ENCODE results near the gene ATP11A. TPM values are rescaled to one million over a fixed set of nuclear protein-coding genes. Genes with fewer than 3 reads are reported as not detected.
"Not testable (repeated sequence)": the region's sequence is repeated elsewhere in the genome, so short reads cannot be mapped to it uniquely, and the experiment has no call there.

ATP11A gene
- total RNA-seq, 1 donor from 2014 or later = 72.0 TPM

DNA sequence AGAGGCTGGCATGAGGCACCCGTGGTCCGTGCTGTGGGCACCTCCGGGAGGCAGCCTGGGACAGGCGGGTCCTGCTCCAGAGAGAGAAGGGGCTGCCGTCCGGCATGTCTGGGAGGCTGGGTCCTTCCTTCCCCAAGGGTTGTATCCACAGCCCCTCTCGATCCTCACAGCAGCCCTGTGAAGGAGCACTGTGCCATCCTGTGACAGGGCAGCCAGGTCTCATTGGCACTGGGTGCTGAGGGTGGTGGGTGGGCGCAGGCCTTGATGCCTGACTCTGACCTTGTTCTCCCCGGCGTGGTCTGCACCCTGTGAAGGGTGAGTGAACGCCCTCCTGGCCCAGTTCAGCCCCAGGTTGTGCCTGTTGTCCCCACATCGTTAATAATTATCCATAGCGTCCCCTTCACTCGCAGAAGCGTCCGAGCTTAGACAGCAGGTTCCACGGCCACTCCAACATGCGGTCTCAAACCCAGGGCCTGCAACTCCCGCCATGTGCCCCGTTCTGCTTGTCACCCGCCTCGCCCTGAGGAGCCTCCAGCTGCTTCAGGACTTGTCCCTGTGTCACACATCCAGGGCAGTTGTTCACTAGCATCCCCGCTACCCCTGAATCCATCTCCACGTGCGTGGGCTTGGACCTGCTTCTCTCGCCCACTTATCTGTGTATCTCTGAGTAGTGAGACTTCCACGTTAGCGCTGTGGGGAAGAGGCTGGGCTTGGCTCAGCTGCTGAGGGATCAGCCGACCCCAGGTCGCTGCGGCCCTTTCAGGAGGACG lies 10.6 kb downstream of the ATP11A start:
- H3K4me3 Mint-ChIP-seq (ENCODE audit: low read depth) = no peak overlapping the region
- intact Hi-C loops (cut with micrococcal nuclease) = no loop called here
- no peak overlapping the region for H3K27ac Mint-ChIP-seq
- H3K9me3 Mint-ChIP-seq = no peaks in the 10 kb centered on the region
- peaks cover 25% of the 10 kb centered on the region for H3K4me1 Mint-ChIP-seq (ENCODE audit: low read depth)
- no peaks in the 10 kb centered on the region for H3K27me3 Mint-ChIP-seq (ENCODE audit: low read depth)
- H3K36me3 Mint-ChIP-seq (ENCODE audit: low read depth) = peaks cover 21% of the 10 kb centered on the region
- no peak for DNase-seq (ENCODE audit: low spot score)

DNA sequence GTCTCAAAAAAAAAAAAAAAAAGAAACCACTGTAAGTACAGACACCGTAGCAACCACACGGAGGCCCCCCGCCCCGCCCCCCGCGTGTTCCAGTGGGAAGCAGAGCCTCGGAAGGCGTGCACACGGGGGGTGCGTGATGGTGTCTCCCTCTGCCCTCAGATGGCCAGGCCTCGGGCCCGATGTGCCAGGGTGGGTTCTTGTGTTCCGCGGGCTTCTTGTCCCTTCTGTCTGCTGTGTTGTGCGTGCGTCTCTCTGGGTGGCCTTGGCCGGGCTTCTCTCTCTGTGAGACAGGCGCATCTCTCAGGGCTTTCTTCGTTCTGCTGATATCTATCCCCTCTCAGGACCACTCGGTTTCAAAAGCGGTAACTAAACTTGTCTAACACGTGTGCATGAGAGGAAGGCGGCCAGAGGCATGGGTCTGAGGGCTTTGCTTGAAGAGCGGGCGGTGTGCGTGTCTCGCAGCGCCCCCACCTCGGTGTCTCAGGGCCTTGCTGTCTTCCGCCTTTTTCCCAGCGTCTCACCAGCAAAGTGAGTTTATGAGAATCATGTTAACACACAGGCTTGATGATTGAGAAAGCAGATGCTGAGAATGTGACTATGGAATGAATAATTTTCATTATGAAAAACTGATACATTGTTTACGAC lies 12.6 kb downstream of the ATP11A start:
- peaks cover 20% of the 10 kb centered on the region for H3K36me3 Mint-ChIP-seq (ENCODE audit: low read depth)
- H3K4me3 Mint-ChIP-seq (ENCODE audit: low read depth) = no peak overlapping the region
- H3K4me1 Mint-ChIP-seq (ENCODE audit: low read depth) = peaks cover 25% of the 10 kb centered on the region
- H3K27me3 Mint-ChIP-seq (ENCODE audit: low read depth) = no peaks in the 10 kb centered on the region
- no peak overlapping the region for H3K27ac Mint-ChIP-seq
- no peak for DNase-seq (ENCODE audit: low spot score)
- H3K9me3 Mint-ChIP-seq = no peaks in the 10 kb centered on the region
- intact Hi-C loops (cut with micrococcal nuclease) = no loop called here

DNA sequence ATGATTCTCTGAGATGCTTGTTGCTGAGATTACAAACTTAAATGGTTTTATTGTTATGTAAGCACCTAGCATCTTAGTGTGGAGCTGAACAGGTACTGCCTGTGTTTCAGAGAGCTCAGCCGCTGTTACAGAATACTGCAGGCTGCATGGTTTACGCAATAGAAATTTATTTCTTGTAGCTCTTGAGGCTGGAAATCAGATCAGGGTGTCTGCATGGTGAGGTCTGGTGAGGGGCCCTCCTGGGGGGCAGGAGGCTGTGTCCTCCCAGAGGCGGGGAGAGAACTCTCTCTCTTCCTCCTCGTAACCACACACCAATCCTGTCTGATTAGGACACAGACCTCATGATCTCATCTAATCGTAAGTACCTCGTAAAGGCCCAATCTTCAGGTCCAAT lies 13.1 kb downstream of the ATP11A start:
- Mint-ChIP-seq H3K27ac (no peak overlapping the region), H3K4me1 (ENCODE audit: low read depth) (peaks cover 25% of the 10 kb centered on the region), H3K9me3 (no peaks in the 10 kb centered on the region), H3K36me3 (ENCODE audit: low read depth) (peaks cover 16% of the 10 kb centered on the region), H3K4me3 (ENCODE audit: low read depth) (no peak overlapping the region), H3K27me3 (ENCODE audit: low read depth) (no peaks in the 10 kb centered on the region)
- DNase-seq (ENCODE audit: low spot score) = no peak
- intact Hi-C loops (cut with micrococcal nuclease) = no loop called here

DNA sequence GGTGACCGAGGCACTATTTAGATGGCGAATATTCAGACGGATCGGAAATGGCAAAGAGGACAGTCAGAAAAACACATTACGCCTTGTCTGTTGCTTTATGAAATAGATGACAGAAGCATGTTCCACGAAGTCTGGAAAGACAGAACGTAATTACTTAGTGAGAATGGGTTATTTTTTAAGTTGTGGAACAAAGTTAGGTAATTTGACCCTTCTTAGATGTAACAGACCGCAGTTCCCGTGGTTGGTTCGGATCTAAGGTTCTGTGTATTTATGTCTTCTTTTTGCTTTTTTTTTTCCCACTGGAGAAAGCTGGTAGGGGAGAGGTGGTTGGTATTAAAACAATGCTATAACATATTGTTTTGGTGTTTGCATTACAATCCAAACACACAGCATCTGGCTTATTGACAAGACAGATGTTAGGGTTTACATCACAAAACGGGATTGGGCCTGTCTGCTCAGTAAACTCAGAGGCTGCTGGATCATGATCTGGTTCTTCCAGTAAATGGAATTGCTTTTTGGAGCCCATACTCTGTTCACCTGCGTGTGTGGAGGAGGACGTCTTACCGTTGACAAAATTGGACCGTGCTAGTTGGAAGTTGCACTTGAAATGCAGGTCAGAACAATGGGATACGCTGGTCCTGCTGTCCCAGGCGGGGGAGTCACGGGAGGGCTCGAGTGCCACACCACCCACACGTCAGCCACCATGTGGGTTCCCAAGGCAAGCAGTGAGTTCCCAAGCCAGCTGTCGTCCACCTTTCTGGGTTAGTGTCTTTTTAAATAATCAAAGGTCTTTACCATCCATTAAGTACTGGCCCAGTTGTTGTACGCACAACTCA lies 13.8 kb downstream of the ATP11A start:
- H3K9me3 Mint-ChIP-seq = no peaks in the 10 kb centered on the region
- H3K36me3 Mint-ChIP-seq (ENCODE audit: low read depth) = peaks cover 12% of the 10 kb centered on the region
- peaks cover 25% of the 10 kb centered on the region for H3K4me1 Mint-ChIP-seq (ENCODE audit: low read depth)
- DNase-seq (ENCODE audit: low spot score) = no peak
- H3K27me3 Mint-ChIP-seq (ENCODE audit: low read depth) = no peaks in the 10 kb centered on the region
- intact Hi-C loops (cut with micrococcal nuclease) = no loop called here
- H3K4me3 Mint-ChIP-seq (ENCODE audit: low read depth) = no peak overlapping the region
- H3K27ac Mint-ChIP-seq = no peak overlapping the region

DNA sequence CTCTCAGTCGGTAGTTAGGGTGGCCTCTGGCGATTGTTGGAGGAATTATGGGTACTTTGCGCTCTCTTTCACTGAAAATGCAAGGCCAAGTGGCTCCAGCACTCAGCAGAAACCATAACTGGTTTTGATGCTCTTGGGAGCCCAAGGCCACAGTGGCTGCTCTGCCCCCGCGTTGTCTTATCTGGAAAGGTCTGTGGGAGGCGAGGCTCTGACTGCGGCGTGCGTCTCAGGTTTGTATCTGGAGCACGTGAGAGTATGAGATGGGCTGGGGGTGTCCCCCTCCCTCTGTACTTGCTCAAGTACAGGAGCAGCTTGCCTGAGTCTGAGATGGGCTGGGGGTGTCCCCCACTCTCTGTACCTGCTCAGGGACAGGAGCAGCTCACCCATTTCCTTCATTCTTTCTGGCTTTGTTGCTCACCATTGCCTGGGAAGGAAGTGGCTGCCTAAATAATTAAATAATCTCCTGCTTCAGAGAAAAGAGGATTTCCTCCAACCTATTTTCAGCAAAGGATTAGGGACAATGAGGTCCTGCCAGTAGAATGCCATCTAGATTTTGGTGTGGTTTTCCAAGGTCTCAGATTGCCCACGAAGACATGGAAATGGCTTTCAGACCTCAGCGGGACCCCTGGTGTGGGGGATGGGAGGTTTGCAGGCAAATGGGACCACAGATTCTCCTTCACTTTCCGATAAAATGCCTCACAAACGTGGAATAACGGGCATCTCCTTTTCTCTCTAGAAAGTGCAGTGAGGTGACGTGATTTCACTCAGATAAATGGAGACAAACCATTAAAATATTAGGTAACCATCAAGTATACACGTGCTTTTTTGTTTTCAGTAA lies 14.7 kb downstream of the ATP11A start:
- Mint-ChIP-seq H3K4me3 (ENCODE audit: low read depth) (no peak overlapping the region), H3K27ac (no peak overlapping the region), H3K36me3 (ENCODE audit: low read depth) (peaks cover 6% of the 10 kb centered on the region), H3K27me3 (ENCODE audit: low read depth) (no peaks in the 10 kb centered on the region), H3K4me1 (ENCODE audit: low read depth) (peaks cover 20% of the 10 kb centered on the region), H3K9me3 (no peaks in the 10 kb centered on the region)
- intact Hi-C loops (cut with micrococcal nuclease) = no loop called here
- no peak for DNase-seq (ENCODE audit: low spot score)

DNA sequence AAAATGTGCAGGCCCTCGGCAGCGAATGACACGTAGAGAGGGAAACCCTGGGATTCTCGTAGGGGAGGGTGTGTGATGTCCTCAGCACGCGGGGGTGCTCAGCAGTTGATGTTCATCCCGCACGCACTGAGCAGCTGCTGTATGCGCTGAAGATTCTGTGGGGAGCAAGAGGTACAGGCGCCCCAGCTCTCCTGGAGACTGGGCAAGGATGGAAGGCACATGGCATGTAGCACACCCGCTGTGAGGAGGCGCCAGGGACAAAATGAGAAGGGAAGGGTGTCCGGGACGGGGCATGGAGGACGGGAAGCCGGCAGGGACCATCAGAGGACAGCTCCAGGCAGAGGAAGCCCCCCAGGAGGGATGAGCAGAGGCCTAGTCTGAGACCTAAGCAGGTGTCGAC lies 15.4 kb downstream of the ATP11A start:
- Mint-ChIP-seq H3K27ac (no peak overlapping the region), H3K4me1 (ENCODE audit: low read depth) (peaks cover 18% of the 10 kb centered on the region), H3K36me3 (ENCODE audit: low read depth) (peaks cover 6% of the 10 kb centered on the region), H3K9me3 (no peaks in the 10 kb centered on the region), H3K4me3 (ENCODE audit: low read depth) (no peak overlapping the region), H3K27me3 (ENCODE audit: low read depth) (no peaks in the 10 kb centered on the region)
- DNase-seq (ENCODE audit: low spot score) = no peak
- intact Hi-C loops (cut with micrococcal nuclease) = no loop called here

DNA sequence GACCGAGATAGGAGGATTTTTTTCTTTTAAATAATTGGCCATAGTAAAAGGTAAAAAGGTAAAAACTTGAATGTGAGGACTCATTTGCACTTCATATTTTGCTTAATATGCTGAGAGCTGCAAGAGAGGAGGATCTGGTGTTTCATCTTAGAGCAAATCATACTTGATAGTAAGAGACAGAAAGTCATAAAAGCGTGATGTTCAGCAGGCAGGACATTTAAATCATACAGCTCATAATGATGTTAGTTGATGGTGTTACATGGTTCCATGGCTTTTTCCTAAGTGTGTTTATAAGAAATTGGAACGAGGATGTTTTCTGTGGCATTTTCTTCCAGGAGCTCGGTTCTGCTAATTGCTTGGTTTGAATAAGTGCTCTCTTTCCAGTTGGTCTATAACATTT lies 16.3 kb downstream of the ATP11A start:
- peaks cover 18% of the 10 kb centered on the region for H3K4me1 Mint-ChIP-seq (ENCODE audit: low read depth)
- H3K4me3 Mint-ChIP-seq (ENCODE audit: low read depth) = no peak overlapping the region
- peaks cover 6% of the 10 kb centered on the region for H3K36me3 Mint-ChIP-seq (ENCODE audit: low read depth)
- intact Hi-C loops (cut with micrococcal nuclease) = no loop called here
- no peaks in the 10 kb centered on the region for H3K27me3 Mint-ChIP-seq (ENCODE audit: low read depth)
- H3K9me3 Mint-ChIP-seq = no peaks in the 10 kb centered on the region
- H3K27ac Mint-ChIP-seq = no peak overlapping the region
- DNase-seq (ENCODE audit: low spot score) = no peak

DNA sequence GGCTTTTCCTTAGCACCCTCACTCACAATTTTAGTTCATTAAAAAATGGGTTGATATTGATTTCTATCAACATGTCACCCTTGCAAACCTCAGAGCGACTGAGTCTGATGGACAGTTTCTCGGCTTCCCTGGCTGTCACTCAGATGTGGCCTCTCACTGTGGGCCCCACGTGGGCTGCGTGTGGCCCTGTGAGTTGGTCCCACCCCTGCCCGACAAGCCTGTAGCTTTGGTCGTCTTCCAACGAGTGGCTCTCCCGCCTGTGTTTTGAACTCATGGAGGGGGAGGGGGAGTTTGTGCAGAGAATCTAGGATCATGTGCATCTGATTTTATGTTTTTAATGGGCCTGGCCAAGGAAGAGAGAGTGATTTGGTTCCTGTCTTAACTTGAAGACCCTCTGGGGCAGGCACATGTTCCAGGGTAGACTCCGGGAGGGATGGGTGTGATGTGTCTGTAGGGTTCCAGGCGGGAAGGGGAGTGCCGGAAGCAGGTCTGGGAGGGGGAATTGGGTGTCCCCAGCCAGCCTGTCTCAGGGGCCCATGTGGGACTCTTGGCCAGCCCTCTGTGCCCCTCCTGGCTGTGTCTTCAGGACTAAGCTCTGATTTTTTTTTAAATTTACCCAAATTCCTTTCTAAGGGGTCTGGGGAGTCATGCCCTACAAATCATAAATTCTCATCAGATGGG lies 18.9 kb downstream of the ATP11A start:
- no peak overlapping the region for H3K4me3 Mint-ChIP-seq (ENCODE audit: low read depth)
- no peak overlapping the region for H3K27ac Mint-ChIP-seq
- no peaks in the 10 kb centered on the region for H3K9me3 Mint-ChIP-seq
- intact Hi-C loops (cut with micrococcal nuclease) = no loop called here
- H3K4me1 Mint-ChIP-seq (ENCODE audit: low read depth) = peaks cover 14% of the 10 kb centered on the region
- H3K27me3 Mint-ChIP-seq (ENCODE audit: low read depth) = no peaks in the 10 kb centered on the region
- H3K36me3 Mint-ChIP-seq (ENCODE audit: low read depth) = peaks cover 3% of the 10 kb centered on the region
- DNase-seq (ENCODE audit: low spot score) = no peak

DNA sequence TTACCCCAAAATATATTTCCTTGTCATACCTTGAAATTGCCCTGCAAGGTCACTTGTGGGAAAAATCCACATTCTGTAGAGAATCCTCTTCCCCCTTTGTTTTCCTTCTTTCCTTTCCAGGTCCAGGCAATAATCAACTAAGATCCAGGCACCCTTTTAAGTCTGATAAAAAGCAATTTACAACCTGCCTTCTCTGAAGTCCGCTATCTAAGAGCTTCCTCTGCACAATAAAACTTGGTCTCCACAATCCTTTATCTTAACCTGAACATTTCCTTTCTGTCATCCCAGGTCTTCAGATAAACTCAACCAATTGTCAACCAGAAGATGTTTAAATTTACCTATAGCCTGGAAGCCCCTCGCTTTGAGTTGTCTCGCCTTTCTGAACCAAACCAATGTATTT lies 19.5 kb downstream of the ATP11A start:
- H3K4me3 Mint-ChIP-seq (ENCODE audit: low read depth); intact Hi-C loops (cut with micrococcal nuclease); H3K4me1 Mint-ChIP-seq (ENCODE audit: low read depth); H3K9me3 Mint-ChIP-seq; H3K36me3 Mint-ChIP-seq (ENCODE audit: low read depth); H3K27ac Mint-ChIP-seq; DNase-seq (ENCODE audit: low spot score); H3K27me3 Mint-ChIP-seq (ENCODE audit: low read depth): not testable (repeated sequence)

DNA sequence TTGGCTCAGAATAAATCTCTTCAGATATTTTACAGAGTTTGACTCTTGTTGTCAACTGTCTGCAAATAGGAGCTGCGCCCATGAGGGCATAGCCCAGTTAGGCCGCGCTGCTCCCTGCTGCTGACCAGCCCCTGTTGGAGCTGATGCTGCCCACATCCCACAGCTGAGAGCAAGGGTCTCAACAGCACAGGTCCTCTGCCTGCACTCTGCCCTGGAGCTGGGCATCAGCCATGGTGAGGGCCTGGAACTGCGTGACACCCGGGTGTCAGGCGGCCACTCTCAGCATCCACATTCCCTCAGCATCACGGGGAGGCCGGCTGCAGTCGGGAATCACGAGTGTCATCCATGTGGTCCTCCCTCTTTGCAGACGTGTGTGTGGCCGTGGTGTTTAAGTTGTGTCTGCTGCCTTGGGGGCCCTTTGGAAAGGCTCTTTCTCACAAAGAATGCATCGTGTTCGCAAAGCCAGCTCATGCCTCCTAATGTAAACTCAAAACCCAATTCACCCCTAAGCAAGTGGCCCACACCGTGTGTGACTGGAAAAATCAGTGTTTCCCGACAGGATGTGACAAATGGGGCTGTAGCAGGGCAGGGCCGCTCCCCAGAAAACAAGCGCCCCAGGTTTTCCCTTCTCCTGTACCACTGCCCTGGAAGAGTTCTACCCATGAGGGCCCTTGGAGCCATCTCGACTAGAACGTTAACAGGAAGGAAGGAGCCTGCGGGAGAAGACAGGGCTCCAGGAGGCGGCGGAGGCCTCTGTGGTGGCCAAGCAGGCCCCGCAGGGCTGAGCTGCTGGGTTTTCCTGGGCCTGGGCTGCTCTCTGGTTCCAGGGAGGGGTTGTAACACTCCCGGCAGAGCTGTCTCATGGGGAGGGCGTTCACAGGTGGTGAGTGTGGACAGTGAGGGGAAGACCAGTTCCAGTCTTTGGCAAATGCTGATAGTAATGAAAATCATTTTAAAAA lies 20.3 kb downstream of the ATP11A start:
- Mint-ChIP-seq H3K4me3 (ENCODE audit: low read depth) (no peak overlapping the region), H3K4me1 (ENCODE audit: low read depth) (peaks cover 3% of the 10 kb centered on the region), H3K27ac (no peak overlapping the region), H3K9me3 (no peaks in the 10 kb centered on the region), H3K36me3 (ENCODE audit: low read depth) (no peaks in the 10 kb centered on the region), H3K27me3 (ENCODE audit: low read depth) (no peaks in the 10 kb centered on the region)
- DNase-seq (ENCODE audit: low spot score) = no peak
- intact Hi-C loops (cut with micrococcal nuclease) = no loop called here

DNA sequence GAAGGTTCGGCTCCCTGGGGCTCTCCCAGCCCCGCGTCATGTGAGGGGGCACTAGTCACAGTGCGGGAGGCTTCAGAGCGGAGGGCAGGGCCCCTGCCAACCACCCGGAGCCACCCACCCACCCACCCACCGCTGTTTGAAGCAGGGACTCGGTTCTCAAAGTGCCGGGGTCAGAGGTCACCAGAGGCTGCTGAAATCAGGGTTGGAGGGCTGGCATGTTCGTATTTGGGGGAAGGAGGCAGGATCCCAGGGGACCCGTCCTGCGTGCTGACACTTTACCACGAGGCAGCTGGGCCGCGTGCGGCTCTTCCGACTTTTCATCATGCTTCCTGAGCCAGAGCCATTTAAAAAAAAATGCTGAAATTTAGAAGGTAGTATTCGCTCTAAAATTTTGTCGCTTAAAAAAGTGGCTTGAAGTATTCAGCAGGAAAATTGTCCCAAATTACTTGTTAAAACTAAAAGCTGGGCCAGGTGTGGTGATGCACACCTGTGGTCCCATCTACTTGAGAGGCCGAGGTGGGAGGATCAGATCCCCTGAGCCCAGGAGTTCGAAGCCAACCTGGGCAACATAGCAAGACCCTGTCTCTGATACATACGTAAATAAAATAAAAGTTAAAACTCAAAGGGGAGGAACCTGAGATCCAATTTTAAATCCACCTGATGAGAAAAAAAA lies 21.2 kb downstream of the ATP11A start:
- H3K27me3 Mint-ChIP-seq (ENCODE audit: low read depth) = no peaks in the 10 kb centered on the region
- H3K36me3 Mint-ChIP-seq (ENCODE audit: low read depth) = no peaks in the 10 kb centered on the region
- intact Hi-C loops (cut with micrococcal nuclease) = no loop called here
- DNase-seq (ENCODE audit: low spot score) = no peak
- no peak overlapping the region for H3K27ac Mint-ChIP-seq
- no peak overlapping the region for H3K4me3 Mint-ChIP-seq (ENCODE audit: low read depth)
- H3K4me1 Mint-ChIP-seq (ENCODE audit: low read depth) = peaks cover 3% of the 10 kb centered on the region
- no peaks in the 10 kb centered on the region for H3K9me3 Mint-ChIP-seq

Data from activated T-helper 2 cell treated with anti-CD3 and anti-CD28 coated beads, Interferon-gamma antibody, Interleukin-2, Interleukin-4, amounts not matched to agents 10 μg/mL and 5 μg/mL and 100 μg/mL, durations not matched to agents 14 hours and 24 hours and 36 hours (primary cell).